Stimulated activated naive B cell treated with anti-CD40 and anti-IgM and Interleukin-4, amounts not matched to agents 10 μg/mL and 1 μg/mL and 100 μg/mL, for 72 hours (primary cell): ENCODE measurements around the gene XRCC1.
"Not testable (repeated sequence)": the region's sequence is repeated elsewhere in the genome, so short reads cannot be mapped to it uniquely, and the experiment has no call there.

Experiments used
- ATAC-seq, 2 donors: fragments of 150-1000 bp; cut with Tn5 transposase; replicated peaks; 2 replicates each; pipeline ENCODE4 v1.10.0; 2021; ENCODE audit warnings: moderate library complexity in 1 of 2
- DNase-seq: peaks from one replicate; pipeline ENCODE4 v3.0.0; 2021
- H3K27ac Mint-ChIP-seq: one replicate; pipeline ENCODE4 v1.8.0; 2022; ENCODE audit warnings: mild to moderate bottlenecking, mixed read lengths
- H3K27me3 Mint-ChIP-seq, 2 donors: one replicate each; pipeline ENCODE4 v1.8.0; 2022; ENCODE audit warnings: mixed read lengths in 2 of 2
- H3K36me3 Mint-ChIP-seq, 2 donors: one replicate each; pipeline ENCODE4 v1.8.0; 2022; ENCODE audit warnings: mixed read lengths in 2 of 2, mild to moderate bottlenecking in 1 of 2
- H3K4me1 Mint-ChIP-seq, 2 donors: one replicate each; pipeline ENCODE4 v1.8.0; 2022; ENCODE audit warnings: mixed read lengths in 2 of 2, mild to moderate bottlenecking in 1 of 2
- H3K4me3 Mint-ChIP-seq, 2 donors: one replicate each; pipeline ENCODE4 v1.8.0; 2022; ENCODE audit warnings: mild to moderate bottlenecking in 2 of 2, mixed read lengths in 2 of 2, moderate library complexity in 1 of 2
- H3K9me3 Mint-ChIP-seq, 2 donors: one replicate each; pipeline ENCODE4 v1.8.0; 2022; ENCODE audit warnings: mixed read lengths in 2 of 2, mild to moderate bottlenecking in 1 of 2

The XRCC1 gene

DNA sequence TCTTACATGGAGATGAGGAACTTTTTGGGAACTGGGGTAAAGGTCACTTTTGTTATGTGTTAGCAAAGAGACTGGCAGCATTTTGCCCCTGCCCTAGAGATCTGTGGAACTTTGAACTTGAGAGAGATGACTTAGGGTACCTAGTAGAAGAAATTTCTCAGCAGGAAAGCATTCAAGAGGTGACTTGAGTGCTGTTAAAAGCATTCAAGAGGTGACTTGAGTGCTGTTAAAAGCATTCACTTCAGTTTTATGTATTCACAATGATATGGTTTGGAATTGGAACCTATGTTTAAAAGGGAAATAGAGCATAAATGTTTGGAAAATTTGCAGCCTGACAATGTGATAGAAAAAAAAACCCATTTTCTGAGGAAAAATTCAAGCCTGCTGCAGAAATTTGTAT lies 62.9 kb downstream of the XRCC1 start:
- H3K27me3 Mint-ChIP-seq, H3K27ac Mint-ChIP-seq, H3K4me3 Mint-ChIP-seq, H3K4me1 Mint-ChIP-seq, ATAC-seq, DNase-seq, H3K9me3 Mint-ChIP-seq: not testable (repeated sequence)
- peaks cover 26 to 50% of the 10 kb centered on the region in 2 donors for H3K36me3 Mint-ChIP-seq

DNA sequence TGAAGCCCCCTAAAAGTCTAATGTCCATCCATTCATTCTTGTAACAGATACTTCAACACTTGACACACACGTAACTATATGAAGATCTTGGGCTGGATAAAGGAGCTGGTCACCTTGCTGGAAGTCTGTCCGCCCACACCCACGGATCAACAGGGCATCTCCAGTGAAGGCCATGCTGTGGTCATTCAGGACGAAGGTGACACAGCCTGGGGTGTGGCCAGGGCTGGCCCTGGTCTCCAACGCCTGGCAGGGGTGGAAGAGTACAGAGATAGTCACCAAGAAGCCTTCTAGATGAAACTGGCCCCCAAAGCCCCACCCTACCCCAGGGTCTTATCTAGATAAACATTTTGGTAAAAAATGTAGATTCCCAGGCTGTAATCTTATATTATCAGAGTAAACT lies 64.0 kb downstream of the XRCC1 start:
- Mint-ChIP-seq H3K4me1 (no peaks in the 10 kb centered on the region), H3K9me3 (no peaks in the 10 kb centered on the region), H3K36me3 (peaks cover 26 to 53% of the 10 kb centered on the region in 2 donors), H3K4me3 (no peak overlapping the region), H3K27ac (no peak overlapping the region), H3K27me3 (no peaks in the 10 kb centered on the region)
- no peak for ATAC-seq
- no peak for DNase-seq

DNA sequence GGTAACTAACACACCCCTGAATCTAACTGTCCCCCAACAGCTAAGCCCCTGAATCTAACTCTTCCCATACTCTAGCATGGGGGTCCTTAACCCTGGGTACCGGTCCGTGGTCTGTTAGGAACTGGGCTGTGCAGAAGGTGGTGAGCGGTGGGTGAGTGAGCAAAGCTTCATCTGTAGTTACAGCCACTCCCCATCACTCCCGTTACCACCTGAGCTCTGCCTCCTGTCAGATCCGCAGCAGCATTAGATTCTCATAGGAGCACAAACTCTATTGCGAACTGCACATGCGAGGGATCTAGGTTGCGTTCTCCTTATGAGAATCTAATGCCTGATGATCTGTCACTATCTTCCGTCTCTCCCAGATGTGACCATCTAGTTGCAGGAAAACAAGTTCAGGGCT lies 64.6 kb downstream of the XRCC1 start:
- Mint-ChIP-seq H3K27ac (no peak overlapping the region), H3K27me3 (no peaks in the 10 kb centered on the region), H3K36me3 (peaks cover 28 to 57% of the 10 kb centered on the region in 2 donors), H3K9me3 (no peaks in the 10 kb centered on the region), H3K4me1 (no peaks in the 10 kb centered on the region), H3K4me3 (no peak overlapping the region)
- ATAC-seq (no peak), DNase-seq (no peak)

DNA sequence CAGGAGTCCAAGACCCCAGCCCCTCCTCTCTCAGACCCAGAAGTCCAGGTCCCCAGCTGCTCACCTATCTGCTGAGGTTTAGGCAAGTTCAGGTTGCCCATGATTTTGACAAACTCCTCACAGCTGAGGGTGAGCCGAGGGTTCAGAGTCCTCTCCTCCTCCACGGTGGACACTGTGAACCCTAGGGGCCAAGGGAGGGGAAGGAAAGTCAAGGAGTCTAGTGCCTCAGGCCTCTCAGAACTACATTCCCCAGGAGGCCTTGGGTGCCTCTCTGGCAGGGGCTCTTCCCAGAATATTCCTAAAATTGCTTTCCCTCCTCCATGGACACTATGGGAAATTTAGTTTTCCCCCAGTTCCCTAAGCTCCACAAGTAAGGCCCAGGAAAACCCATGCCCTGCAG lies 67.4 kb downstream of the XRCC1 start:
- Mint-ChIP-seq H3K36me3 (peaks cover 27 to 50% of the 10 kb centered on the region in 2 donors), H3K27me3 (no peaks in the 10 kb centered on the region), H3K4me1 (peaks cover 18 to 24% of the 10 kb centered on the region in 2 donors), H3K27ac (no peak overlapping the region), H3K4me3 (no peak overlapping the region), H3K9me3 (no peaks in the 10 kb centered on the region)
- DNase-seq (no peak), ATAC-seq (no peak)

DNA sequence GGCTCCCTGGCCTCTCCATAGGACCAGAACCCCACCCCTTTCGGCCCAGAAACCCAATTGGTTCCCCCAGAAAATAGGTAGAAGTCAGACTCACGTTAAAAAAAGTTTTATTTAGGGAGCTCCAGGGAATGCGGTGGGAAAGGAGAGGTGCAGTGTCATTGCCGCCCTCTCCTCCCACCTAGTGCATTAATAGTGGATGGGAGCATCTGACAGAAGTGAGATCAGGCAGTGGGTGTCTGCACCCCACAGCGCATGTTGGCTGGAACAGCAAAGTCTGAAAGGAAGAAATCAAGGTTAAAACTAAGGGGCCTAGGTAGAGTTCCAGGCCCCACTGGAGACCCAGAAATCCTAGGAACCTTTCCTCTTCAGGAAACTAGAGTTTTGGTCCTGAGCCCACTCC lies 68.7 kb downstream of the XRCC1 start:
- Mint-ChIP-seq H3K36me3 (peaks cover 25 to 43% of the 10 kb centered on the region in 2 donors), H3K27ac (no peak overlapping the region), H3K4me3 (no peak overlapping the region), H3K4me1 (peaks cover 19 to 31% of the 10 kb centered on the region in 2 donors), H3K27me3 (no peaks in the 10 kb centered on the region), H3K9me3 (no peaks in the 10 kb centered on the region)
- no peak for ATAC-seq
- DNase-seq = no peak

DNA sequence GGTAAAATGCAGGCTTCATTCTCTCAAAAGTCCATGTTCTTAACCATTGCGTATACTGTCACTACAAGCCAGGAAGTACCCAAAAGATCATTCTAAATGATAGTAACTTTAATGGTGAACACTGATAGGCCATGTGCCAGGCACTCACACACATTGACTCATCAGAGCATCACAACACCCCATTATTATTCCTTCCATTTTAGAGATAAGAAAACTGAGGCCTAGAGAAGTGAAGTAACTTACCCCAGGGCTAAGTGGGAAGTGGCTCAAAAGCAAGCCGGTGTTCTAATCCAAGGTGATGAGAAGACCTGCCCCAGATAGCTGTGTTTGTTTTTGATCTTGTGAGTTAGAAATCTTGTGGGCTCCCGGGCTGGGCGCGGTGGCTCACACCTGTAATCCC lies 69.4 kb downstream of the XRCC1 start:
- Mint-ChIP-seq H3K27me3 (no peaks in the 10 kb centered on the region), H3K27ac (peak overlapping the region; percentile 56), H3K9me3 (no peaks in the 10 kb centered on the region), H3K4me3 (no peak overlapping the region), H3K4me1 (peaks cover 19 to 31% of the 10 kb centered on the region in 2 donors), H3K36me3 (peaks cover 27 to 40% of the 10 kb centered on the region in 2 donors)
- DNase-seq = no peak
- no peak for ATAC-seq

DNA sequence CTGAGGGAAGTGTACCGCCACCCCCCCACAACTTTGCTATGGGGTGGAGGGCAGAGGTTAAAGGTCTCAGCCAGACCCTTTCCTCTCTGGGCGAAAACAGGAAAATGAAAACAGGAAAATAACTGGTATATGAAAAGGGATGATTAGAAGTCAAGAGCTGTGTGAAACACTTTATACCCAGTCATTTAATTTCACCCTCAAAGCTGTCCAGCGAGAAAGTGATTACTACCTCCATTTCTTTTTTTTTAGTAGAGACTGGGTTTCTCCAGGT lies 70.2 kb downstream of the XRCC1 start:
- Mint-ChIP-seq H3K36me3 (peaks cover 25 to 37% of the 10 kb centered on the region in 2 donors), H3K4me1 (peaks cover 19 to 31% of the 10 kb centered on the region in 2 donors), H3K4me3 (peak overlapping the region; percentile 92 to 96), H3K27me3 (no peaks in the 10 kb centered on the region), H3K9me3 (no peaks in the 10 kb centered on the region), H3K27ac (no peak overlapping the region)
- DNase-seq (no peak), ATAC-seq (no peak)

DNA sequence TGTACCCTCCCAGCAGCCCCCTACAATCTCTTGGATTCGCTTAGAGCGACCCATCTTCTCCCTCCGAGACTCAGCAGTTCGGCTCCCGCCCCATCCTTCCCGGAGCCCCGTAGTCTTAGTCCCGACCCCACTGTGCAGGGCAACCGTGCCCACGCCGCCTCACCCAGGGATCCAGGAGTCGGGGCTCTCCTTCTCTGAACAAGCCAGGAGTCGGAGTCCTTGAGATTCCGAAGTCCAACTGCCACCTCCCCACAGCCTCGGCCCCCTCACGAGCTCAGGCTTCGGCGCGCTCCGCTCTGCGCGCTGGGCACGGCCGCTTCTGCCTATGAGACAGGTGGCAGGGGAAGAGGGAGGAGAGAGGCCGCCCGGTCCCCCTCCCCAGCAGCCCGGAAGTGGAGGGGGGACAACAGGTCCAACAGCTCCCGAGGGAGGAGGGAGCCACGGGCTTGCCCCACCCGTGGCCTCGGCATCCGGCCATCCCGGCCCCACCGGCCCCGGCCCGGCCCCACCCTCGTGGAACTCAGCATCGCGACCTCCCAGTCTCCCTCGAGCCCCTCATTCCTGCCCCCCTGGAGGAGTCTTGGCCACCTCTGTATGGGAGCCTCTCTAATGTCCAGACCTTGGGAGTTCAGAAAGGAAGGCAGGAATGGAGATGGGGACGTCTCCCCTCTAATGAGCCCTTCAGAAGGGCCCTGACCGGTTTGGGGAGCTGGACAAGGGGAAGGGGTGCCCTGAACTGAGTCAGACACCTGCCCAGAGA lies 70.7 kb downstream of the XRCC1 start, which contains the start of gene PHLDB3:
Gene PHLDB3 (minus strand): TSS at position 321 of the 760 bp plus-strand sequence. CDS start 628 bp downstream, outside the sequence.
- peak within 1 kb of the TSS; percentile 97 for H3K27ac Mint-ChIP-seq
- H3K9me3 Mint-ChIP-seq = no peaks in the 10 kb centered on the region
- H3K4me1 Mint-ChIP-seq = peaks cover 19 to 31% of the 10 kb centered on the region in 2 donors
- H3K36me3 Mint-ChIP-seq = peaks cover 21 to 32% of the 10 kb centered on the region in 2 donors
- peak within 1 kb of the TSS; percentile 92 to 96 for H3K4me3 Mint-ChIP-seq
- DNase-seq (peak; percentile 31), ATAC-seq (peak; percentile 50 to 51)
- no peaks in the 10 kb centered on the region for H3K27me3 Mint-ChIP-seq

DNA sequence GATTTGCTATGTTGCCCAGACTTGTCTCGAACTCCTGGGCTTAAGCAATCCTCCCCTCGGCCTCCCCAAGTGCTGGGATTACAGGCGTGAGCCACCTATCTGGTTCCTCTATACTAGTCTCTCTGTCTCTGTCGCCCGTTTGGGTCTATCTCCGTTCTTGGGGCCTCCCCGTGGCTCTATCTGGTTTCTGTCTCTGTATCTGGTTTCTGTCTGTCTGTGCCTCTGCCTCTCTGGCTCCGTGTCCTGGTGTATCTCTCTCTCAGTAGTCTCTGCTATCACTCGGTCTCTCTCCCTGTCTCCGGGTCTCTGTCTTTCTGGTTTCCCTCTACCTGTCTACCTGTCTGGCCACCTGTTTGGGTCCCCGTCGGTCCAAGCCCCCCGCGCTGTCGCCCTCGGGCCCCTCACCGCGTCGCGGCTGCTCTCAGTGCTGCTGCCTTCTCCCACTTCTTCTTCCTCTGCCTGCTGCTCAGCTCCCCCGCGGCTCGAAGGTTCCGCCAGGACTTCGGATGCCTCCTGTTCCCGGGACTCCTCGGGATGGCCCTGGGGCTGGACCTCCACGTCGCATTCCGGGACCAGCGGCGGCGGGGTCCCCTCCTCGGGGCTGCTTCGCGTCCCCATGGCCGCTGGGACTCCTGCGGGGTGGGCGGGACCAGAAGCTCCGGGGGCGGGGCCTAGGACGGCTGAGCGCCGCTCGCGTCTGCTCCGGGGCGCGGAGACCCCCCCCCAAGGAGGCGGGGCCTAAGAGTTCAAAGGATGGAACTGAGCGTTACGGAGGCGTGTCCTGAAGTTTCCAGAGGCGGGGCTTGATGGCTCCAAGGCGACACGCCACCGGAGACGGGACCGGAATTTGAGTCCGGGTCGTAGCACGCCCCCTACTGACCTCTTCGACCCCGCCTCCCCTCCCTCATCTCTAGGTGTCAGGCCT lies 71.6 kb downstream of the XRCC1 start:
- peaks cover 20 to 31% of the 10 kb centered on the region in 2 donors for H3K36me3 Mint-ChIP-seq
- H3K9me3 Mint-ChIP-seq = no peaks in the 10 kb centered on the region
- H3K4me3 Mint-ChIP-seq = peak overlapping the region; percentile 92 to 96
- ATAC-seq (peak; percentile 89 to 94), DNase-seq (peak; percentile 92)
- peak overlapping the region; percentile 97 for H3K27ac Mint-ChIP-seq
- H3K4me1 Mint-ChIP-seq = peaks cover 21 to 31% of the 10 kb centered on the region in 2 donors
- no peaks in the 10 kb centered on the region for H3K27me3 Mint-ChIP-seq

DNA sequence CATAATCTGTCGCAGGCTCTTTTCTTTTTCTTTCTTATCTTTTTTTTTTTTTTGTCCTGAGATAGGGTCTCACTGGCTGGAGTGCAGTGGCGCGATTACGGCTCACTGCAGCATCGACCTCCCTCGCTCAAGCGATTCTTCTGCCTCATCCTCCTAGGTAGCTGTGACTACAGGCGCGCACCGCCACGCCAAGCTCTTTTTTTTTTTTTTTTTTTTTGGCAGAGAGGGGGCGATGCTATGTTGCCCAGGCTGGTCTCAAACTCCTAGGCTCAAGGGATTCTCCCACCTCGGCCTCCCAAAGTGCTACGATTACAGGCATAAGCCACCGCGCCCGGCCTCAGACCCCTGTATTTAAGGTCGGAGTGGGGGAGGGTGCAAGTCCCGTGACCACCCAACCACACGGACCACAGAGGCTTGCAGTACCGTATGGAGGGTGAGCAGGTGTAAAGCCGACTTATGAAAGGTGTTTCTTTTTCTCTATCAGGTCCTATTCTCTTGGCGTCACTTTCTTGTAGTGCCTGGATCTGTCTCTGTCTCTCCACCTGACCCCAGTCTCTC lies 72.8 kb downstream of the XRCC1 start:
- Mint-ChIP-seq H3K36me3 (peaks cover 26 to 35% of the 10 kb centered on the region in 2 donors), H3K27me3 (no peaks in the 10 kb centered on the region), H3K9me3 (no peaks in the 10 kb centered on the region), H3K27ac (no peak overlapping the region), H3K4me3 (peak overlapping the region in 1 of 2 donors; percentile 92), H3K4me1 (peaks cover 21 to 31% of the 10 kb centered on the region in 2 donors)
- ATAC-seq (no peak), DNase-seq (no peak)

DNA sequence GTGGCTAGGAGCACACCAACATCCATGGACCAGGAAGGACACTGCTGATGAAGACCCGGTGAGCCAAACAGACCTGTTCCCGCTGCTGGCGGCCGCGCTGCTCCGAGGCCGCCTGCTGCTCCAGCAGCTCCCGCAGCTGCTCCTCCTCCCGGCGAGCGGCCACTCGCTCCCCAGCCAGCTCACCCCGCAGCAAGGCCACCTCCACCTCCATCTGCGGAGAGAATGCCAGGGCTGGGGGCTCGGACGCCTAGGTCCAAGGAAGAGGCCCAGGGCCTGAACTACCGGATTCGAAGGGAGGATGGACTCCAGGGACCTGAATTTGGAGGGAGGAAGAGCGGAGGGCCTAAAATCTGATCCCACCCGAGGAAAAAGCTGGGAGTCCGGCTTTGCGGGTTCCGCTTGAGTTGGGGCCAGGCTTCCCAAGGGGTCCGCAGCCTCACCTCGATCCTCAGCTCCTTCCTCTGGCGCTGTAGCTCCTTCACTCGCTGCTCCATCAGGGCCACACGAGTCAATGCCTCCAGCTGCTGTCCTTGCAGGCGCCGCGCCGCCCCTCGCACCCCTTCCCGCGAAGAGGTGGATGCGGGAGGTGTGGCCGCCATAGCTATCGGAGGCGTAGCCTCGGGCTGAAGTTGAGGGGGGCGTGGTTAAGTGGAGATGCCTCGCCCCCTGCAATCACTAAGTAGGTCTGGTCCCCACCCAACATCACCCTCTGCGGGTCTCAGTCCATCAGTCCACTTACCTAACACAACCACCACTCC lies 73.5 kb downstream of the XRCC1 start:
- Mint-ChIP-seq H3K36me3 (peaks cover 30 to 42% of the 10 kb centered on the region in 2 donors), H3K9me3 (no peaks in the 10 kb centered on the region), H3K27ac (no peak overlapping the region), H3K4me1 (peaks cover 21 to 31% of the 10 kb centered on the region in 2 donors), H3K4me3 (no peak overlapping the region), H3K27me3 (no peaks in the 10 kb centered on the region)
- DNase-seq (no peak), ATAC-seq (no peak)

DNA sequence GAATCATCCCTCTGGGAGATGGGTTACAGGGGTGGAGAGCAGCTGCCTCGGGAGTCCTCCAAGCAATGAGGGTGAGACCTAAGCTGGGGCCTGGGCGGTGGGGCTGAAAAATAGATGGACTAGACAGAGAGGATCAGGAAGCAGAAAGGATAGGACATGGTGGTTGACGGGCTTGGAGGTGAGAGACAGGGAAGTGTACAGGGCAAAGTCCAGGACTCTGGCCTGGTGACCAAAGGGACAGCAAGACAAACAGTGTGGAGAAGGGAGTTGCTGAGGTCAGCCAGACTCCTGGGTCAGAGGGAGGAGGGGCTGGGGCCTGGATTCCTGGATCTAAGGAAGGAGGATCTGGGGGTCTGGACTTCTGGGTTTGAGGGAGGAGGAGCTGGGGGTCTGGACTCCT lies 76.3 kb downstream of the XRCC1 start:
- Mint-ChIP-seq H3K36me3 (peaks cover 32 to 48% of the 10 kb centered on the region in 2 donors), H3K27me3 (no peaks in the 10 kb centered on the region), H3K27ac (no peak overlapping the region), H3K4me3 (no peak overlapping the region), H3K4me1 (peaks cover 12 to 19% of the 10 kb centered on the region in 2 donors), H3K9me3 (no peaks in the 10 kb centered on the region)
- ATAC-seq (no peak), DNase-seq (no peak)

DNA sequence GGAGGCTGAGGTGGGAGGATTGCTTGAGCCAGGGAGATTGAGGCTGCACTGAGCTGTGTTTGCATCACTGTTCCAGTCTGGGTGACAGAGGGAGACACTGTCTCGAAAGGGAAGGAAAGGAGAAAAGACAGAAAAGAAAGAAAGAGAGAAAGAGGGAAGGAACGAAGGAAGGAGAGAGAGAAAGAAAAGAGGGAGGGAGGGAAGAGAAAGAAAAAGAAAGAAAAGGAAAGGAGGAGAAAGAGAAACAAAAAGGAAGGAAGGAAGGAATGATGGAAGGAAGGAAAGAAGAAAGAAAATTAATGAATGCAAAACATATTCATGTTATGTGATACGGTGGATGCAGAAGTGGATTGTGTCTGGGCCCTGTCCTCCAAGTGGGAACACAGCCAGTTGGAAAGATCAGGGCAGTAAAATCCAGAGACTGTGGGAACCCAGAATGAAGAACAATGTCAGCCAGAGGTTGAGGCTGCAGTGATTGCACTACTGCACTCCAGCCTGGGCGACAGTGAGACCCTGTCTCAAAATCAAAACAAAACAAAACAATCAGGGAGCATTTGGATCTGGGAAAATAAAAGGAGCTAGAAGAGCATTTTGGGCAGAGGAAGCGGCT lies 77.0 kb downstream of the XRCC1 start:
- Mint-ChIP-seq H3K27me3 (no peaks in the 10 kb centered on the region), H3K4me3 (no peak overlapping the region), H3K36me3 (peaks cover 32 to 48% of the 10 kb centered on the region in 2 donors), H3K27ac (no peak overlapping the region), H3K9me3 (no peaks in the 10 kb centered on the region), H3K4me1 (peaks cover 7 to 12% of the 10 kb centered on the region in 2 donors)
- ATAC-seq (no peak), DNase-seq (no peak)
